A673 (cell line): ENCODE data around the gene TRABD. TPM values are rescaled to one million over a fixed set of nuclear protein-coding genes. Genes with fewer than 3 reads are reported as not detected.

Source experiments
- BruUV-seq: library from RNA; stranded (reverse); fragments of 400-500 nt; replicated peaks from 2 replicates; lab custom pipeline; 2021; lab: Mats Ljungman, UMichigan
- CTCF ChIA-PET: fragments of 300-600 bp; sonication (Branson Sonifier 250); formaldehyde crosslinking; loops from one replicate; lab custom pipeline; 2022; ENCODE audit warnings: antibody characterized with exemption; lab: Charles Lee
- POLR2A ChIA-PET: fragments of 300-600 bp; sonication (Branson Sonifier 250); formaldehyde crosslinking; loops from one replicate; lab custom pipeline; 2022; ENCODE audit warnings: antibody characterized with exemption; ENCODE audit not compliant: low non-redundant PET; lab: Charles Lee
- DNase-seq: peaks from one replicate; pipeline ENCODE4 v3.0.0-alpha.2; 2015; ENCODE audit warnings: low spot score
- H3K27ac ChIP-seq: fragments of 200-600 bp; sonication (generic); 2 replicates; pipeline ENCODE4 v1.5.1; 2016; ENCODE audit warnings: mixed run types, low read depth, mild to moderate bottlenecking, mixed read lengths, antibody characterized with exemption, low read length; ENCODE audit not compliant: poor library complexity, severe bottlenecking
- H3K27me3 ChIP-seq: fragments of 200-600 bp; sonication (generic); replicated peaks from 2 replicates; pipeline ENCODE4 v1.6.1; 2017; ENCODE audit warnings: mixed run types, low read depth, mild to moderate bottlenecking, mixed read lengths, antibody characterized with exemption, low read length; ENCODE audit not compliant: insufficient read depth, poor library complexity
- H3K36me3 ChIP-seq: fragments of 200-600 bp; sonication (generic); 2 replicates; pipeline ENCODE4 v1.6.1; 2016; ENCODE audit warnings: mixed run types, mild to moderate bottlenecking, mixed read lengths, antibody characterized with exemption, low read length; ENCODE audit not compliant: insufficient read depth, poor library complexity, severe bottlenecking
- H3K4me1 ChIP-seq: fragments of 200-600 bp; sonication (generic); 2 replicates; pipeline ENCODE4 v1.6.1; 2017; ENCODE audit warnings: mixed run types, mild to moderate bottlenecking, mixed read lengths, antibody characterized with exemption, low read length; ENCODE audit not compliant: insufficient read depth, poor library complexity, severe bottlenecking
- H3K4me3 ChIP-seq: fragments of 200-600 bp; sonication (generic); 2 replicates; pipeline ENCODE4 v1.5.1; 2016; ENCODE audit warnings: low read depth, mixed run types, mild to moderate bottlenecking, mixed read lengths, low read length; ENCODE audit not compliant: poor library complexity, severe bottlenecking
- H3K9me3 ChIP-seq: fragments of 200-600 bp; sonication (generic); 2 replicates; pipeline ENCODE4 v1.6.1; 2016; ENCODE audit warnings: mixed run types, low read depth, mild to moderate bottlenecking, mixed read lengths, antibody characterized with exemption, low read length; ENCODE audit not compliant: poor library complexity, severe bottlenecking
- CTCF ChIP-seq: fragments of 300-800, 200-600 bp; sonication (generic); conservative IDR thresholded peaks from 2 replicates; pipeline ENCODE4 v1.5.1; 2017; ENCODE audit warnings: low read depth, mild to moderate bottlenecking, antibody characterized with exemption, low read length, moderate library complexity, mixed read lengths
- EZH2 ChIP-seq: fragments of 200-600 bp; sonication (generic); IDR thresholded peaks from 2 replicates; pipeline ENCODE4 v1.6.1; 2017; ENCODE audit warnings: borderline replicate concordance, low read depth, mild to moderate bottlenecking, mixed read lengths, antibody characterized with exemption, low read length; ENCODE audit not compliant: poor library complexity, severe bottlenecking
- intact Hi-C: fragments of 100-400 bp; cut with micrococcal nuclease; formaldehyde crosslinking; loops from one replicate; pipeline ENCODE4 v1.10.0; 2022; ENCODE audit not compliant: unreplicated experiment
- total RNA-seq: library from RNA; stranded (reverse); gene quantifications from 2 replicates; pipeline ENCODE4 v1.2.3, GENCODE V29; 2021

The TRABD gene
- total RNA-seq, 1 experiment from 2014 or later, result 63.9 TPM

- Histone ChIP-seq H3K27me3 (no peaks in the 10 kb centered on the region), H3K4me1 (peaks cover 8% of the 10 kb centered on the region), H3K9me3 (peaks cover 5% of the 10 kb centered on the region), H3K27ac (no peak overlapping the region), H3K4me3 (no peak overlapping the region), H3K36me3 (peaks cover 38% of the 10 kb centered on the region)
- DNase-seq, result peak; percentile 52
- ChIA-PET POLR2A (no interaction called here), CTCF (no interaction called here)
- no TSS peak for BruUV-seq
- TF ChIP-seq CTCF (peak; percentile 54), EZH2 (no peak)
- intact Hi-C loops, result loop anchor here (5.0 kb wide), 1 partner anchor 274 kb away; no protein-coding TSS in a partner anchor
These were observed 20.9 kb downstream of the TRABD start for GRCh38 chr22:50206599-50206998.

- no peak for TF ChIP-seq EZH2
- no peak for TF ChIP-seq CTCF
- Histone ChIP-seq H3K4me3 (no peak overlapping the region), H3K4me1 (no peaks in the 10 kb centered on the region), H3K9me3 (peaks cover 5% of the 10 kb centered on the region), H3K36me3 (peaks cover 45% of the 10 kb centered on the region), H3K27me3 (no peaks in the 10 kb centered on the region), H3K27ac (no peak overlapping the region)
- ChIA-PET POLR2A (interaction anchor here (0.6 to 0.7 kb wide), 2 partner anchors 14 to 80 kb away, joined by 3 to 9 read pairs; no protein-coding TSS in a partner anchor), CTCF (no interaction called here)
- DNase-seq, result no peak
- intact Hi-C loops, result loop anchor here (5.0 kb wide), 1 partner anchor 275 kb away; no protein-coding TSS in a partner anchor
- no TSS peak for BruUV-seq
These were observed 21.8 kb downstream of the TRABD start for GRCh38 chr22:50207383-50208140.

- DNase-seq, result no peak
- no peak overlapping the region for H3K27ac ChIP-seq
- intact Hi-C loops, result loop anchor here (5.0 kb wide), 1 partner anchor 276 kb away; no protein-coding TSS in a partner anchor
- ChIA-PET POLR2A (interaction anchor here (0.6 to 0.7 kb wide), 3 partner anchors 15 to 81 kb away, joined by 3 to 9 read pairs (median 6); no protein-coding TSS in a partner anchor), CTCF (no interaction called here)
- TF ChIP-seq CTCF (no peak), EZH2 (no peak)
- BruUV-seq, result no TSS peak
- H3K9me3 ChIP-seq, result no peaks in the 10 kb centered on the region
- H3K36me3 ChIP-seq, result peaks cover 39% of the 10 kb centered on the region
- no peaks in the 10 kb centered on the region for H3K4me1 ChIP-seq
- H3K27me3 ChIP-seq, result no peaks in the 10 kb centered on the region
- H3K4me3 ChIP-seq, result no peak overlapping the region
These were observed 22.8 kb downstream of the TRABD start for GRCh38 chr22:50208430-50208938.
